ENCODE measurements around the gene PCDH19.

GRCh38 chrX:100299559-100299958 lies 110.5 kb downstream of the PCDH19 start:
- TF ChIP-seq POLR2A (IDR thresholded peaks at IDR 0.05) (no peak), CTCF (IDR thresholded peaks at IDR 0.05) (no peak), POLR2AphosphoS5 (IDR thresholded peaks at IDR 0.05) (no peak)
